Fibroblast of lung (primary cell): Measurements from ENCODE around the gene TEC. TPM values are rescaled to one million over a fixed set of nuclear protein-coding genes. Genes with fewer than 3 reads are reported as not detected.

ENCODE experiments used
- DNase-seq, 2 donors: peaks; one replicate each; pipeline versions ENCODE4 v3.0.0 to v3.0.0-alpha.2; 2010; ENCODE audit warnings: low read depth in 2 of 2
- H2AFZ ChIP-seq: 2 replicates; pipeline ENCODE4 v1.5.1; 2012; ENCODE audit warnings: low read length, control low read depth, inconsistent platforms
- H3K27ac ChIP-seq: 2 replicates; pipeline ENCODE4 v1.5.1; 2011; ENCODE audit warnings: low read length, control low read depth; ENCODE audit not compliant: insufficient read depth
- H3K27me3 ChIP-seq: 2 replicates; pipeline ENCODE4 v1.5.1; 2011; ENCODE audit warnings: mild to moderate bottlenecking, low read length; ENCODE audit not compliant: control insufficient read depth, insufficient read depth
- H3K36me3 ChIP-seq: 2 replicates; pipeline ENCODE4 v1.5.1; 2011; ENCODE audit warnings: low read length; ENCODE audit not compliant: control insufficient read depth, insufficient read depth
- H3K4me1 ChIP-seq: 2 replicates; pipeline ENCODE4 v1.5.1; 2011; ENCODE audit warnings: low read length; ENCODE audit not compliant: control insufficient read depth, insufficient read depth; ENCODE audit errors: extremely low read depth
- H3K4me2 ChIP-seq: 2 replicates; pipeline ENCODE4 v1.5.1; 2011; ENCODE audit warnings: low read length, control low read depth; ENCODE audit not compliant: insufficient read depth; ENCODE audit errors: extremely low read depth
- H3K4me3 ChIP-seq, 4 experiments: fragments of 200-600 bp in 1 of 4; sonication (generic) in 1 of 4; replicated peaks in 1 of 4; 2 replicates each; pipeline ENCODE4 v1.5.1; 2011 to 2016; ENCODE audit warnings: low read length in 4 of 4, low read depth in 3 of 4, mild to moderate bottlenecking in 3 of 4, control low read depth in 2 of 4, inconsistent platforms in 1 of 4, mixed read lengths in 1 of 4; ENCODE audit not compliant: insufficient read depth in 1 of 4; ENCODE audit errors: control extremely low read depth in 1 of 4
- H3K79me2 ChIP-seq: 2 replicates; pipeline ENCODE4 v1.5.1; 2012; ENCODE audit warnings: mild to moderate bottlenecking, low read length, inconsistent platforms; ENCODE audit not compliant: control insufficient read depth, insufficient read depth
- H3K9ac ChIP-seq: 2 replicates; pipeline ENCODE4 v1.5.1; 2011; ENCODE audit warnings: mild to moderate bottlenecking, low read length, control low read depth; ENCODE audit not compliant: insufficient read depth
- H3K9me3 ChIP-seq: 2 replicates; pipeline ENCODE4 v1.5.1; 2012; ENCODE audit warnings: low read depth, low read length; ENCODE audit not compliant: control insufficient read depth, insufficient read depth
- H4K20me1 ChIP-seq: 2 replicates; pipeline ENCODE4 v1.5.1; 2011; ENCODE audit warnings: low read length; ENCODE audit not compliant: control insufficient read depth, insufficient read depth; ENCODE audit errors: extremely low read depth
- CTCF ChIP-seq, 2 donors: IDR thresholded peaks in 1 of 2; conservative IDR thresholded peaks in 1 of 2; 1 replicate in 1 of 2; 2 replicates in 1 of 2; pipeline ENCODE4 v1.5.1; 2011 to 2012; ENCODE audit warnings: low read length in 2 of 2, control low read depth in 1 of 2, inconsistent platforms in 1 of 2, low read depth in 1 of 2, mild to moderate bottlenecking in 1 of 2
- EZH2 ChIP-seq: IDR thresholded peaks from 2 replicates; pipeline ENCODE4 v1.5.1; 2012; ENCODE audit warnings: low read length, control low read depth, mild to moderate bottlenecking; ENCODE audit errors: missing control alignments
- polyA plus RNA-seq, 2 donors: library from polyadenylated mRNA; depleted of rRNA in 1 of 2; stranded (reverse) in 1 of 2; unstranded in 1 of 2; fragments of >200 nt; gene quantifications; 2 replicates each; pipeline ENCODE4 v1.2.1, GENCODE V29; 2011 to 2012; ENCODE audit warnings: missing spikeins in 1 of 2
- total RNA-seq: library from RNA; depleted of rRNA; stranded (reverse); fragments of >200 nt; gene quantifications from 2 replicates; pipeline ENCODE4 v1.2.1, GENCODE V29; 2014

Gene TEC
- total and polyA plus RNA-seq, 2 donors (not counting 1 experiment from before 2014, with no cell fraction given): 0.79 to 5.3 TPM

GRCh38 chr4:48261281-48261680 is 8.4 kb downstream of the TEC start:
- no peak overlapping the region for H3K4me3 ChIP-seq
- no peaks in the 10 kb centered on the region for H4K20me1 ChIP-seq
- H3K79me2 ChIP-seq: no peaks in the 10 kb centered on the region
- no peaks in the 10 kb centered on the region for H3K36me3 ChIP-seq
- no peak overlapping the region for H3K27ac ChIP-seq
- H3K9me3 ChIP-seq: no peaks in the 10 kb centered on the region
- TF ChIP-seq CTCF (conservative IDR thresholded peaks at IDR 0.05 in 1 of 2, IDR thresholded peaks at IDR 0.05 in 1 of 2; ENCODE audit: low read depth in 1 of 2, low read length in 2 of 2) (no peak), EZH2 (no peak)
- DNase-seq: peak; percentile 30 to 72
- no peak overlapping the region for H2AFZ ChIP-seq
- H3K27me3 ChIP-seq: no peaks in the 10 kb centered on the region
- H3K9ac ChIP-seq: no peak overlapping the region
- H3K4me1 ChIP-seq: no peaks in the 10 kb centered on the region
- H3K4me2 ChIP-seq: no peak overlapping the region

- Histone ChIP-seq H4K20me1 (no peaks in the 10 kb centered on the region), H3K27ac (no peak overlapping the region), H3K4me1 (peaks cover 2% of the 10 kb centered on the region), H3K79me2 (no peaks in the 10 kb centered on the region), H3K4me3 (no peak overlapping the region), H3K9ac (no peak overlapping the region), H2AFZ (no peak overlapping the region), H3K27me3 (no peaks in the 10 kb centered on the region), H3K9me3 (no peaks in the 10 kb centered on the region), H3K4me2 (no peak overlapping the region), H3K36me3 (no peaks in the 10 kb centered on the region)
- no peak for TF ChIP-seq CTCF (conservative IDR thresholded peaks at IDR 0.05 in 1 of 2, IDR thresholded peaks at IDR 0.05 in 1 of 2; ENCODE audit: low read depth in 1 of 2, low read length in 2 of 2)
- TF ChIP-seq EZH2: no peak
- no peak for DNase-seq
These were observed 9.9 kb downstream of the TEC start for GRCh38 chr4:48259748-48260147.

- H3K27ac ChIP-seq: no peak overlapping the region
- H3K4me3 ChIP-seq: no peak overlapping the region
- H3K9ac ChIP-seq: no peak overlapping the region
- no peak for DNase-seq
- H3K4me2 ChIP-seq: no peak overlapping the region
- no peaks in the 10 kb centered on the region for H3K27me3 ChIP-seq
- TF ChIP-seq EZH2 (no peak), CTCF (conservative IDR thresholded peaks at IDR 0.05 in 1 of 2, IDR thresholded peaks at IDR 0.05 in 1 of 2; ENCODE audit: low read depth in 1 of 2, low read length in 2 of 2) (no peak)
- no peak overlapping the region for H2AFZ ChIP-seq
- H4K20me1 ChIP-seq: no peaks in the 10 kb centered on the region
- H3K79me2 ChIP-seq: no peaks in the 10 kb centered on the region
- peaks cover 4% of the 10 kb centered on the region for H3K4me1 ChIP-seq
- H3K36me3 ChIP-seq: no peaks in the 10 kb centered on the region
- H3K9me3 ChIP-seq: no peaks in the 10 kb centered on the region
These were observed 10.7 kb downstream of the TEC start for GRCh38 chr4:48258845-48259397.
